ENCODE results near the gene ZNF808. TPM values are rescaled to one million over a fixed set of nuclear protein-coding genes. Genes with fewer than 3 reads are reported as not detected.
A peak's percentile ranks its signal among the peaks of the same experiment; 100 is the strongest.
"Not testable (repeated sequence)": the region's sequence is repeated elsewhere in the genome, so short reads cannot be mapped to it uniquely, and the experiment has no call there.

The ZNF808 gene
- total RNA-seq, 1 donor from 2014 or later: 30.5 TPM

DNA sequence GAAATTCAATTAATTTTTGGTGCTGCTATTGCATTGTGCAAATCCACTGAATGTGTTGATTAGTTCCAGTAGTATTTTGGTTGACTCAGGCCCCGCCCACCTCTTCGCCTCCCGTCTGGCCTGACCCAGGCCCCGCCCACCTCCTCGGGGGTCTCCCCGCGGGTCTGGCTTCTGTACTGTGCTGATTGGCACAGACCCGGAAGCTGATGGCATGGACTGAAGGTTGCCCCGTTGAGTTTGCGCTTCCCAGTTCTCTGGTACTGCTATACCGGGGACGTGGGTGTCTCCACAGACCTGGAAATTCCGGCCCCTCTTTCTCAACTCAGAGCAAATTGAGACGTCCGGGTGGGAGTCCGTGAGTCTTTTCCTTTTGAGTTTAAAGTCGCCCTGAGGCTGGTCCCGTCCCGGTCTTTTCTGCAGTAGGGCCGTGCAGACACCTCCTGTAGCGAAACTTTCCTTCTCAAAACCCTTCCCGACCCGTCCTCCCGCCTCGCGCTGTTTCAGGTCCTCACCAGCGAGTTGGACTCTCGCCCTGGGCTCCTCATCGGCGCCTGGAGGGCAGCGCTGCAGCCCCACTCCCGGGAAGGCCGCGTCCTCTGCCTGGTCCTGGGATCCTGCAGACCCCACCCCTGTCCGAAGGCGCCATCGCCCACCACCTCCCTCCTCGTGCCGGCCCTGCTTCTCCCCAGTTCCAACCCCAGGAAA, 57.4 kb downstream of the ZNF808 start:
- intact Hi-C loops (cut with DNase I): no loop called here

DNA sequence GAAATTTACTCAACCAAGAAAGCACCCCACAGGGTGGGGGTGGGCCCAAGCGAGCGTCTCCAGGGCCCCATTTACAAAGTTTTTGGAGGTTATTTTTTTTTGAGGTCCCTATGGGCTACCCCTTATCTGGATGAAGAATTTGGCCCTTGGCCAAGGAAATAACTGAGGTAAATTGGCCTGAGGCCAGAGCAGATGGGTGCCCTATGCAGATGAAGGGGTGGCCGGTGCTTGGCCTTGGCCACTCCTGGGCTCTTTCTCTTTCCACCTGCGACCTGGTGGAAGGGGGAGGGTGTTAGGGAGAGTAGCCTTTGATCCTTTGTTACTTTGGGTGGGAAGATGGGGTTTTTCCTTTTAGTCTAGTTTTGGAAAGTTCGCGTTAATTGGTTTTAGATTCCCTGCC, 58.1 kb downstream of the ZNF808 start:
- intact Hi-C loops (cut with DNase I): no loop called here
- no peak for DNase-seq (ENCODE audit: low spot score)

More for the DNA sequence above, 57.4 kb downstream of the ZNF808 start:
- DNase-seq (ENCODE audit: low spot score): no peak

DNA sequence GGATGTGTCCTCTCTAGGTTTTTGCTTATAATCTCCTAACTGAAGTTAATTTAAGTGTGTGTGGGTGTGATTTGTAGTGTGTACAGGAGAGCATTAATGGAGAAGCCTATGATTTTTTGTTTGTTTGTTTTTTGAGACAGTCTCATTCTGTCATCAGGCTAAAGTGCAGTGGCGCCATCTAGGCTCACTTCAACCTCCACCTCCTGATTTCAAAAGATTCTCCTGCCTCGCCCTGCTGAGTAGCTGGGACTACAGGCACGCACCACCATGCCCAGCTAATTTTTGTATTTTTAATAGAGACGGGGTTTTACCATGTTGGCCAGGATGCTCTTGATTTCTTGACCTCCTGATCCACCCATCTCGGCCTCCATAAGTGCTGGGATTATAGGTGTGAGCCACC, 63.3 kb downstream of the ZNF808 start:
- DNase-seq (ENCODE audit: low spot score): no peak
- intact Hi-C loops (cut with DNase I): no loop called here

DNA sequence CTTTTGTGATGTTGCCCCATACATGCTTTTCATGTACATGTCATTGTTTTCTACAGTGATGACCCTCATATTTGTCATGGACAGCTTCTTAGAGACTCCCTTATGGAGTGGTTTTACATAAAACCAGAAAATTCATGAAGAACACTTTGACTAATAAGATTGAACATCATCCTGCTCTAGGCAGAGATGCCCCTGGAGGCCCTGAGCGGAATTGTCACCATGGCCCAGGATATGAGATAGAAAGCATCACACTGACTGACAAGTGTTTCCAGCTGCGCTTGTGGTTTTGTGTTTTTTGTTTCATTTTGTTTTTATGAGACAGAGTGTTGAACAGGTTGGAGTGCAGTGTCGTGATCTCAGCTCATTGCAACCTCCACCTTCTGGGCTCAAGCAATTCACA, 64.8 kb downstream of the ZNF808 start:
- DNase-seq (ENCODE audit: low spot score): no peak
- intact Hi-C loops (cut with DNase I): no loop called here

DNA sequence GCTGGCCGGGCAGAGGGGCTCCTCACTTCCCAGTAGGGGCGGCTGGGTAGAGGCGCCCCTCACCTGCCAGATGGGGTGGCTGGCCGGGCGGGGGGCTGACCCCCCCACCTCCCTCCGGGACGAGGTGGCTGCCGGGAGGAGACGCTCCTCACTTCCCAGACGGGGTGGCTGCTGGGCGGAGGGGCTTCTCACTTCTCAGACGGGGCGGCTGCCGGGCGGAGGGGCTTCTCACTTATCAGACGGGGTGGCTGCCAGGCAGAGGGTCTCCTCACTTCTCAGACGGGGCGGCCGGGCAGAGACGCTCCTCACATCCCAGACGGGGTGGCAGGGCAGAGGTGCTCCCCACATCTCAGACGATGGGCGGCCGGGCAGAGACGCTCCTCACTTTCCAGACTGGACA, 66.0 kb downstream of the ZNF808 start:
- intact Hi-C loops (cut with DNase I); DNase-seq (ENCODE audit: low spot score): not testable (repeated sequence)

DNA sequence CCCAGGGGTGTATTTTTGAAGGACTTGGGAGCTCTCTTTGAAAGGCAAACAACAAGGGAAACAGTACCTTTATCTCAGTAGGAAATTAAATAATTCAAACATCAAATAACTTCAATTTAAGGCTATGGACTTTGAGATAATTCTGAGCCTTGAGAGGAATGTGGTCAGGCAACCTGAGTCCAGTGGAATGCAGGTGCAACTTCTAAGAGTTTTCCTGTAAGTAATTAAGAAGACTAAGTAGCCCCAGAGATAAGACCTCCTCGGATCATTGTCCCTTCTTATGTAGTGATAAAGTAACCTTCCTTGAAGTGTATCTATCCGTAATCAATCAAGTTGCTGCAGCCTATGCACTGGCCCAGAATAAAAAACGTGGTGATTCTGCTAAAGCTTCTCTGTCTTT, 71.8 kb downstream of the ZNF808 start:
- intact Hi-C loops (cut with DNase I): no loop called here

DNA sequence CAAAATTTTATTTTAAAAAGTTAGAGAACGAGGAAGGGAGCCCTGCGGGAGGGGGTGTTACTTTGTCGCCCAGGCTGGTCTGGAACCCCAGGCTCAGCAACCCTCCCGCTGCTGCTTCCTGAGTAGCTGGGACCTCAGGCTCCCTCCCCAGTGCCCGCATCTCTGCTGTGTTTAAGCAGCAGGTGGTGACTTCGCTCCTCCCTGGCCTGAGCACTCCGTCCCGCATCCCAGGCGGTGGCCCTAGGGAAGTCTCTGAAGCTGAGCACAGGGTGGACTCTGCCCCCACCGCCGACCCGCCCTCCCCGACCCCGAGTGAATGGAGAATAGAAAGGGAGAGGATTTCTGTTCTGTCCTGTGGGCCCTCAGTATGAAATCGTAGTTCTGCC, 73.2 kb downstream of the ZNF808 start:
- DNase-seq (ENCODE audit: low spot score): no peak
- intact Hi-C loops (cut with DNase I): loop anchor here (5.0 kb wide), 1 partner anchor 37 kb away; the partner anchor contains the start of gene ZNF83

More for the DNA sequence above, 71.8 kb downstream of the ZNF808 start:
- DNase-seq (ENCODE audit: low spot score): no peak

DNA sequence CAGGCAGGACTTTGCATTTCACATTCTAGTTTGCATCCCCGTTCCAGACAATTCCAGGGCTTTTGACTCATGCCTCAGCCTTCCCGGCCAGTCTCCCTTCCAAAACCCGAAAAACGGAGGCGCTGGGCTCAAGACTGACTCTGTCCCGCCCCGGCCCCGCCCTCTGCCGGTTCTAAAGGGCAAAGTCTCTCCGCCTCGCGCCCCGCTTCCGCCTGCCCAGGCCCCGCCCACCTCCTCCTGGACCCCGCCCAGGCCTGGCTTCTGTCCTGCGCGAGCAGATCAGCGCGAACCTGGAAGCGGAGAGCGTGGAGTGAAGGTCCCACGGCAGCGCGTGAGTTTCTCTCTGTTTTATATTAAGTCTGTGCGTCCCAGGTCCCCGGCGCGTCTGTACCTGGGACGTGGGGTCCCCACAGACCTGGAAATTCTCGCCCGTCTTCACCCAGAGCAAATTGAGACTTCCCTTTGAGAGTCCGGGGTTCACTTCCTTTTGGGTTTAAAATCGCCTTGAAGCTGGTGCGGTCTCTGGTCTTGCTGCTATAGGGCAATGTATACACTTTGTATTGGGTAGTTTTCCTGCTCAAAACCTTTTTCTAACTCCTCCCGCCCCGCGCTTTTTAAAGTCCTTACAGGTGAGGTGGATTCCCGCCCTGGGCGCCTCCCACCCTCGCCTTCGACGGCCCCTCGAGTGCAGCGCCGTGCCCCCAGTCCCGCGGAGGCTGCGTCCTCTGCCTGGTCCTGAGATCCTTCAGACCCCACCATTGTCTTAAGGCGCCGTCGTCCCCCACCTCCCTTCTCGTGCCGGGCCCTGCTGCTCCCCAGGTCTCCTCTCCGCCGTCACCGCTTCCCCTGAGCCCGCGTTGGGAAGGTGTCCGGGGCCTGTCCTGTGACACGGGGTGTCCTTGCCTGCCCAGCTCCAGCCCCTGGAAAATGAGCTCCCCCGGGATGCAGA, 73.8 kb downstream of the ZNF808 start:
- DNase-seq (ENCODE audit: low spot score): peak; percentile 98
- intact Hi-C loops (cut with DNase I): loop anchor here (5.0 kb wide), 1 partner anchor 36 kb away; the partner anchor contains the start of gene ZNF83

DNA sequence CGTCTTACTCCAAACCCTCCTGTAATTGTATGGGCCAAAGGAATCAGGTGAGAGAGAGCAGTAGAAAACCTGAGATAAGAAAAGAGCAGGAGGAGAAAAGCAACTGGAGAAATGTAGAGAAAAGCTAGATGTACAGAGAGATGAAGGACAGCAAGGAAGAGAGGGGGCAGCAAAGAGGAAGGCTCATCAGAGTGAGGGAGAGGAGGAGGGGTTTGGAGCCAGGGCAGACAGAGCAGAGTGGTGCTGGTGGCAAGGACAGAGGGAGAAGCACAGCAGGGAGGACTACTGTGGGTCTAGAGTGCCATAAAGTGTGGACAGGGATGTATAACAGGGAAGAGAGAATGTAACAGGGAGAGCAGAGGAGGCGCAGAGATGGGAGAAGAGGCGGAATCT, 74.5 kb downstream of the ZNF808 start:
- DNase-seq (ENCODE audit: low spot score): not testable (repeated sequence)
- intact Hi-C loops (cut with DNase I): loop anchor here (5.0 kb wide), 1 partner anchor 35 kb away; the partner anchor contains the start of gene ZNF83

DNA sequence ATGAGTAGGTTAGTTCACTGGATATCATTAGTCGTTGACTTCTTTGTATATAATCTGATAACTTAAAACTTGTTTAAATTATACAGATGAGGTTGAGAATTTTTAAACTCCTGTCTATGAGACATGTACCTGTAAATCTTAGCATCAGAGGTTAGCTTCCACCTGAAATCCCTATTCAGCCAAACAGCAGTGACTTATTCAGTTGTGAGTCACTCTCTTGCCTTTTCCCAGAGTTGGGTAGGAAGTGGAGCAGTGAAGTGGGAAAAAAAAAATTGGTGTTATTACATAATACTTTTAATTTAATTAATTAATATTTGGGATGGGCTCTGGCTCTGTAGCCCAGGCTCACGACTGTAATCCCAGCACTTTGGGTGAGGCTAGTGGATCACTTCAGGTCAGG, 75.5 kb downstream of the ZNF808 start:
- intact Hi-C loops (cut with DNase I): loop anchor here (5.0 kb wide), 1 partner anchor 34 kb away; the partner anchor contains the start of gene ZNF83
- DNase-seq (ENCODE audit: low spot score): no peak

DNA sequence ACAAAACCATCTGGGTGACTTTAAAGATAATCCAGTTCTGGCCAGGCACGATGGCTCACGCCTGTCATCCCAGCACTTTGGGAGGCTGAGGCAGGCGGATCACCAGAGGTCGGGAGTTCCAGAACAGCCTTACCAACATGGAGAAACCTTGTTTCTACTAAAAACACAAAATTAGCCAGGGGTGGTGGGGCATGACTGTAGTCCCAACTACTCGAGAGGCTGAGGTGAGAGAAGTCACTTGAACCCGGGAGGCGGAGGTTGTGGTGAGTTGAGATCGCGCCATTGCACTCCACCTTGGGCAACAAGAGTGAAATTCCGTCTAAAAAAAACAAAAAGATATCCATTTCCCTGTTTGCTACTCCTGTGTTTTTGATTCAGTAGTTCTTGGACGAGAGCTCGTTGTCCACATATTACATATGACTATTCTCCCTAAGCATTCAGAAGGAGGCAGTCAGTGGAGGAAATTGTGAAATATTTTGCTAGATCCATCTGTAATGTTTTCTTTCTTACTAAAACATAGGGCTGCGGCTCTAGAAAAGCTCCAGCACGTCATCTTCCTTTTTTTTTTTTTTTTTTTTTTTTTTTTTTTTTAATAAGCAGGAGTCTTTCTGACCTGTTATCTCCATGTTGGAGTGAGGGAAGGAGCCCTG, 76.2 kb downstream of the ZNF808 start:
- intact Hi-C loops (cut with DNase I): loop anchor here (5.0 kb wide), 1 partner anchor 34 kb away; the partner anchor contains the start of gene ZNF83
- no peak for DNase-seq (ENCODE audit: low spot score)

Other genes starting within 250 kb of the ZNF808 start
- 13.0 TPM for gene ZNF480, start 230.5 kb upstream of the ZNF808 start, total RNA-seq
- gene ZNF610, start 191.4 kb upstream of the ZNF808 start, total RNA-seq: 2.8 TPM
- gene ZNF880, start 157.7 kb upstream of the ZNF808 start, total RNA-seq: 18.3 TPM
- gene ZNF528, start 129.8 kb upstream of the ZNF808 start, total RNA-seq: 21.5 TPM
- gene ZNF534, start 98.5 kb upstream of the ZNF808 start, total RNA-seq: 0.73 TPM
- 2.6 TPM for gene ZNF578, start 74.1 kb upstream of the ZNF808 start, total RNA-seq
- 20.7 TPM for gene ZNF701, start 42.6 kb downstream of the ZNF808 start, total RNA-seq
- gene ZNF83, start 110.7 kb downstream of the ZNF808 start, total RNA-seq: 16.8 TPM
- 6.8 TPM for gene ZNF611, start 207.4 kb downstream of the ZNF808 start, total RNA-seq